ENCODE data around the gene IMPDH1. TPM values are rescaled to one million over a fixed set of nuclear protein-coding genes. Genes with fewer than 3 reads are reported as not detected.

IMPDH1 gene
- total and polyA plus RNA-seq, 10 of the 15 experiments (the other 5 are each of a cell fraction or from before 2014, with no cell fraction given) = 0.50 to 61.3 (median 41.8) TPM

GRCh38 chr7:128405471-128406313 is 4.1 kb downstream of the IMPDH1 start (continued):
- TF ChIP-seq, protein P1, sequence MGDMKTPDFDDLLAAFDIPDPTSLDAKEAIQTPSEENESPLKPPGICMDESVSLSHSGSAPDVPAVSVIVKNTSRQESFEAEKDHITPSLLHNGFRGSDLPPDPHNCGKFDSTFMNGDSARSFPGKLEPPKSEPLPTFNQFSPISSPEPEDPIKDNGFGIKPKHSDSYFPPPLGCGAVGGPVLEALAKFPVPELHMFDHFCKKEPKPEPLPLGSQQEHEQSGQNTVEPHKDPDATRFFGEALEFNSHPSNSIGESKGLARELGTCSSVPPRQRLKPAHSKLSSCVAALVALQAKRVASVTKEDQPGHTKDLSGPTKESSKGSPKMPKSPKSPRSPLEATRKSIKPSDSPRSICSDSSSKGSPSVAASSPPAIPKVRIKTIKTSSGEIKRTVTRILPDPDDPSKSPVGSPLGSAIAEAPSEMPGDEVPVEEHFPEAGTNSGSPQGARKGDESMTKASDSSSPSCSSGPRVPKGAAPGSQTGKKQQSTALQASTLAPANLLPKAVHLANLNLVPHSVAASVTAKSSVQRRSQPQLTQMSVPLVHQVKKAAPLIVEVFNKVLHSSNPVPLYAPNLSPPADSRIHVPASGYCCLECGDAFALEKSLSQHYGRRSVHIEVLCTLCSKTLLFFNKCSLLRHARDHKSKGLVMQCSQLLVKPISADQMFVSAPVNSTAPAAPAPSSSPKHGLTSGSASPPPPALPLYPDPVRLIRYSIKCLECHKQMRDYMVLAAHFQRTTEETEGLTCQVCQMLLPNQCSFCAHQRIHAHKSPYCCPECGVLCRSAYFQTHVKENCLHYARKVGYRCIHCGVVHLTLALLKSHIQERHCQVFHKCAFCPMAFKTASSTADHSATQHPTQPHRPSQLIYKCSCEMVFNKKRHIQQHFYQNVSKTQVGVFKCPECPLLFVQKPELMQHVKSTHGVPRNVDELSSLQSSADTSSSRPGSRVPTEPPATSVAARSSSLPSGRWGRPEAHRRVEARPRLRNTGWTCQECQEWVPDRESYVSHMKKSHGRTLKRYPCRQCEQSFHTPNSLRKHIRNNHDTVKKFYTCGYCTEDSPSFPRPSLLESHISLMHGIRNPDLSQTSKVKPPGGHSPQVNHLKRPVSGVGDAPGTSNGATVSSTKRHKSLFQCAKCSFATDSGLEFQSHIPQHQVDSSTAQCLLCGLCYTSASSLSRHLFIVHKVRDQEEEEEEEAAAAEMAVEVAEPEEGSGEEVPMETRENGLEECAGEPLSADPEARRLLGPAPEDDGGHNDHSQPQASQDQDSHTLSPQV (IDR thresholded peaks at IDR 0.05) = no peak
- TF ChIP-seq RELB (IDR thresholded peaks at IDR 0.05; ENCODE audit: low read depth) = no peak
- TF ChIP-seq MYC (IDR thresholded peaks at IDR 0.05; ENCODE audit: insufficient read depth, insufficient read length, insufficient replicate concordance, low read length, severe bottlenecking) = no peak
- TF ChIP-seq ATF3 (IDR thresholded peaks at IDR 0.05; ENCODE audit: borderline replicate concordance, extremely low read depth, low read depth, low read length) = no peak
- peak; percentile 75 for TF ChIP-seq IKZF1 (conservative IDR thresholded peaks at IDR 0.05)
- TF ChIP-seq ELK1 (IDR thresholded peaks at IDR 0.05; ENCODE audit: low read depth, low read length) = no peak
- no peak for TF ChIP-seq IRF4 (IDR thresholded peaks at IDR 0.05; ENCODE audit: low read depth, low read length)
- TF ChIP-seq ZBTB40 (IDR thresholded peaks at IDR 0.05; ENCODE audit: borderline replicate concordance) = no peak
- TF ChIP-seq POLR2AphosphoS2 (IDR thresholded peaks at IDR 0.05; ENCODE audit: low read depth, low read length) = no peak
- TF ChIP-seq CREB1 (IDR thresholded peaks at IDR 0.05; ENCODE audit: low read depth) = no peak
- TF ChIP-seq ZBTB33 (IDR thresholded peaks at IDR 0.05) = no peak
- no peak for TF ChIP-seq POLR2AphosphoS5 (IDR thresholded peaks at IDR 0.05; ENCODE audit: low read length)
- TF ChIP-seq MEF2B (IDR thresholded peaks at IDR 0.05; ENCODE audit: partially characterized antibody, poor library complexity, severe bottlenecking) = no peak
- no peak for TF ChIP-seq JUND (IDR thresholded peaks at IDR 0.05; ENCODE audit: low read depth, low read length)

Data from GM12878 (cell line).